NCI-H128 (cell line): ENCODE data around the gene DCTN3.

Source experiments
- DNase-seq: peaks from one replicate; lab custom pipeline; 2025; ENCODE audit not compliant: unreplicated experiment; lab: John Stamatoyannopoulos, UW

Gene DCTN3

DNA sequence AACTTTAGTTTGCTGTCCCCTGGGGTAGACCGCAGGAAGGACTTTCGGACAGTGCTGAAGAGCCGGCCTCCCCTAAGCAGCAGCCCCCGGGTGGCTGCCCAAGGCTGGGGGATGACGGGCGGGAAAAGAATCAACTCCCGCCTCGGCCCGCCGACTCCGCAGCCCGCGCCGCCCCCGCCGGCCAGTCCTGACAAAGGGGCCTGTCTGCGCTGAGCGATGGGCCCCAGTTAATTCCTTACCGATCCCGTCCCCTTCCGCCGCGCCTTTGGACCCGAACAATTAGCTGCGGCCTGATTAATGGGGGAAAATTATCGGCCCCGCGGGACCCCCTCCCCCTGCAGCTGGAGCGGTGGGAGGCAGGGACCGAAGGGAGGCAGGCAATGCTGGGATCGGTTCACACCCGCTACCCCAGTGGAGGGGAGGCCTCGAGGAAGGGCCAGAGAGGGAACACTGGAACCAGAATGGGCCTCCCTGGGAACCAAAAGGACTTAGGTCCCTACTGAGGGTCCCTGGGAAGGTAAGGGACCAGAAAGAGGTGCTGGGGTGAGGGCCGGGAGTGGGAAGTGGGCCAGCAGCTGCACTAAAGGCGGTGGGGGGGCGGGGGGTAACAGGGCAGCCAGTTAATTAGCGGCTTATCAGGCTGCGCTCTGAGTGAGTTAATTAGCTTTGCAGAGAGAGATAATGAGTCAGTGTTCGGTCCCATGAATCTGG, 4.3 kb upstream of the DCTN3 start:
- DNase-seq, result no peak

DNA sequence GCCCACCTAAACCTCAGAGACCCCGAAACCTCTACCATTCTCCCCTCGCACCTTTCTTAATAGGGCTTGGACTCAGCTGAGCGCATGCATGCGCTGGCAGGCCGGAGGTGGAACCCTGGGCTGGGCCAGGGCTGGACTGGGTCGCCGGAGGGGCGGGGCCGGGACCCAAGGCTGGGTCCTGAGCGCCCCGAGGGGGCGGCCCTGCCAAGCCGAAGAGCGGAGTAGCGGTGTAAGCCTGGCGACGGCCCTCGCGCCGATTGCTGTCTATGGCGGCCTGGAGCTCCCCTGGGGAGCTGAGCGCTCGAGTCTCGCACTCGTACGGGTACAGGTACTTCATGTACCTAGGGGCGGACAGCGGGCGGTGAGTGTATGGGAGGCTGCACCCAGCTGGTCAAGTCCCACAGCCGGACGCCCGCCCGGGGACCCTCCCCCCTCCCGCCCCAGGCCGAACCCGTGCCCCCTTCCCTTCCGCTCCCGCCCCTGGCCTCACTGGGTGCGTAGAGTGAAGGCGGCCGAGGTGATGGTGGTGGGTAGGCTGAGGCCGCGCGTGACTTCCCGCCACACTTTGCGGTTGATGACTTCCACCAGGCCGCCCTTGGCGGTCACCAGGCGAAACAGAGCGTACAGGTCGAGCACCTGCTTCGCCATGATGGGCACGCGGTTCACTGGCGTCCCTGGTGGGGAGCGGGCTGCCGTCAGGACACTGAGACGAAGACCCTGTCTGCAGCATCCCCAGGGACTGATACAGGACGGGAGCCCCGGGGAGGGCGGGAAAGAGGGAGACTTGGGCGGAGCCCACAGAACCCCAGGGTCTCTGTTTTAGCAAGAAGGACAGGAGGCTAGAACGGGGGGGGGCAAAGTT, 3.3 kb upstream of the DCTN3 start:
- DNase-seq, result no peak

DNA sequence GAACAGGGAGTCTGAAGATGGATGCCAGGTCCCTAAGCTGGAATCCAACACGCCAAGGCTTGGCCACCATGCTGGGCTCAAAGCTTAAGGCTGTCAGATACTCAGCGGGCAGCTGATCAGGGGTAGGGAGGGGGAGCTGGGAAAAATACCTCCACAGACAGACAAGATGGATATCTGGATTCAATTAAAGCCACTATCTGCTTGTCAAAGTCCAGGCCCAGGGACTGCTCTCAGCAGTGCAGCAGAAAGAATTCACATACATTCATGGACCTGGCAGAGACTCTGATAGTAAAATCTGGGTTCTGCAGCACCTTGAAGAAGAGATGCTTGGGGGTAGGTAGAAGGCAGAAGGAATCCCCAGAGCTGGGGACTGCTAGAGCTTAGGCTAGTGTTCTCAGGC, 5.2 kb downstream of the DCTN3 start:
- no peak for DNase-seq

DNA sequence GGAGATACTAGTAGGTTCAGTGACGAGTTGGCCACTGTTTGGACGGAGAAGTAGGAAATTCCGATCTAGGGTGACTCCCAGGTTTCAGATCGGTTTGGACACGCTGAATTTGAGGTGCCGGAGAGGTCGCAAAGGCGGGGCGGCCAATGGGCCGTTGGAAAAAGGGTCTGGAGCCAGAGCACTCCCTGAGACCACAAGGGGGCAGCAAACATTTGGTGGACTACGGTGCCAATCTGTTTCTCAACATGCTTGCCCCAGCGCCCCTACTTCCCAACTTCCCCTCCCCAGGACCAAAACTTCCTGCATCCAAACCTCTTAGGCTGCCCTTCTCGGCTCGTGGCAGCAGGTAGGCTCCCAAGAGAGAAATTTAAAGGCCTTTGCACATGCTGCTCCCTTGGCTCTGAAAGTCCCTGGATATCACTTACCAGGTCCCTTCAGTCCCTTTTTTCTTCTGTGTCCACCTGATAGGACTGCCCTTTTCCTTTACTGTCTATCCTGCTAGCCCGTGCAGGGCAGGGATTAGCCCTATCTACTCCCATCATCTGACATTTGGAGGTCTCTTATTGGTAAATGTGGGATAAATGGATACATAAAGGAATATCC, 7.4 kb downstream of the DCTN3 start:
- peak; percentile 79 for DNase-seq

DNA sequence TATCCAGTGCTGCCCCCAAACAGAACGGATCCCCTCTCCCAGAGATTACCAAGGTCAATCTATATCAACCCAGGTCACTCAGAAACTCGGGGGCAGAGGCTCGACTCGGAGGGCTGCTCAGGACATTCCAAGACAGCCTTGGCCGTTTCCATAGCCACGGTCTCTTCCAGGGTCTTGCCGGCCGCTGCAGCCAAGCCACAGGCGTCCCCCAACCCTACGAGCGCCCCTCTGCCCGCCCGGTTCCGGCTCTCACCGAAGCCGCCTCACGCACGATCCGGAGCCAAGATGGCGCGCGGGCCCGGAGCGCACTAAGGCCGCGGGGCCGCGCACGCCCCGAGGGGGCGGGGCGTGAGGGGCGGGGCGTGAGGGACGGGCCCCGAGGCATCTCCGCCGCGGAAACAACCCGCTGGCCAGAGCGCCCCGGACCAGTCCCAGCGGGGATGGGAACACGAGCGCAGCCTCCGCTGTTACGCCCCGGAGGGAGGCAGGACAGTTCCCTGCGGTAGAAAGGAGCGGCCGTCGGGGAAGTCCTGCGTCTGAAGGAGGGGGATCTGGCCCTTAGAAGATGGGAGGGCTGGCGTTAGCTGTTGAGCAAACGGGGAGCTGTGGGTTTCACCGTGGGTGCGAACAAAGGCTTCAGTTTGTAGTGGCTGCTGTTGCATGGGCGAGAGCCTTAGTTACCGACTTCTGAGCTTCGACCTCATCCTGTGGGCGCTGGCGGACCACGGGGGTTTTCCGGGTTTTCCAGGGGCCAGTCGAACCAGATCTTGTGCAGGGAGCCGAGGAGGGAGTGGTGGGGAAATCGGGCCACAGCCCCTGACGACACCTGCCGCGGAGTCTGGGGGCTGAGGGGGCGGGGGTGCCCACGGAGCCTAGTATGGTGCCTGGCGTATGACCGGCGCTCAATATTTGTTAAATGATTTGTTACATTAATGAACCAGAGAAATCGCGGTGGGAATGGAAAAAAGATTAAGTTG, 8.2 kb downstream of the DCTN3 start, which contains the start of gene RPP25L:
Gene RPP25L (minus strand): TSS at position 287 of the 977 bp plus-strand sequence. CDS start 801 bp downstream, outside the sequence.
- peak; percentile 71 for DNase-seq

DNA sequence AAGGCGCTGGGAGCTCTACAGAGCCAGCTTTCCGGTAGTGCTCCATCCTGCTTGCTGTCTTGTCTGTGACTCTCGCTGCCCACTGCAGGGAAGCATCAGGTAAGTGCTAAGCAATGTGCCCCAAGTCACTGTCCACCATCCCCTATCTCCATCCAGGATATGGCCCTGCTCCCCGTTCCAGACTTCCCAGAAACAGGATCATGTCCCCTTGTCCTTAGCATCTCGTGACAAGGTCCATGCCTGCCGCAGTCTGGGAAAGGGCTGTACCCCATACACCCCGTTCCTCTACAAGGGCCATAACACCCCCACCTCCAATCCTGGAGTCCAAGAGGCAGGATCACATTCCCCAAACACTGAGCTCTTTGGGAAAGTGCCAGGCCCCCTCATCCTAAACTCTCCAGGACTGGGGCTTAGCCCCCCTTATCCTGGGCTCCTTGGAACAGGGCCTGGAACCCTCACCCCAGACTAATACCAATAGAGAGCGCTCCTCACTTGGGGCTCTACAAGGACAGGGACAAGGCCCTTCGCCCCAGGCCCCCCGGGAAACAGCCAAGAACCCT, 9.0 kb downstream of the DCTN3 start:
- no peak for DNase-seq

DNA sequence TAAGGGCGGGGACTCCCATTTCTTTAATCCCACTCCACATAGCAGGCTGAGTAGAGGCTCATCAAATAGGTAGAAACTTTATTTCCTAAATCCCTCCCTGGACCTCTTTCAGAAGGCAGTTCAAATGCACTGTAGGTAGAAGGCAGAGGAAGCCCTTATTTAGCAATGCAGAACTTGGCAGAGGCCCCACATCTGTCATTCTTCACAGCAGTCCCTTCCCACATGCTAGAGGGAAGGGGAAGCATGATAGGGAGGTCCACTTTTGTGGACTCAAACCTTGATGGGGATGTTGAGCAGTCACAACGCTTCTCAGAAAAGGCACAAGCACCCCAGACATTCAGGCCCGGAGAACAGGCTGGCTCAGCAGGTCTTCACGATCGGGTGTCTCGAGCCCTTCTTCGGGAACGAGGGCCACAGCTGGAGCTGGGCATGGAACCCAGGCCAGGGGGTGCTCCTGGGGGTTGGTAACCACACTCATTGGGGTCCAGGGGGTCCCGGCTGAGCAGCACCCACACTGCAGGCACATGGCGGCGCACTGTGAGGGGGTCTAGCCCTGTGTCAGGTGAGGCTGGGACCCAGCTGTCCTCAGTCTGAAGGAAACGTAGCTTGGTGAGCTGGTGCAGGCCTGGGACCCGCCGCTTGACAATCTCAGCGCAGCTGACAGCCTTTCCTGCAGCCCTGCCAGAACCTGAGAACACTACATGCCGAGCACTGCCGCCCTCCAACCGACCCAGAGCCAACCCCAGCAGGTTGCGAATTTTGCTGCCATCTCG, 9.7 kb downstream of the DCTN3 start:
- DNase-seq, result no peak

DNA sequence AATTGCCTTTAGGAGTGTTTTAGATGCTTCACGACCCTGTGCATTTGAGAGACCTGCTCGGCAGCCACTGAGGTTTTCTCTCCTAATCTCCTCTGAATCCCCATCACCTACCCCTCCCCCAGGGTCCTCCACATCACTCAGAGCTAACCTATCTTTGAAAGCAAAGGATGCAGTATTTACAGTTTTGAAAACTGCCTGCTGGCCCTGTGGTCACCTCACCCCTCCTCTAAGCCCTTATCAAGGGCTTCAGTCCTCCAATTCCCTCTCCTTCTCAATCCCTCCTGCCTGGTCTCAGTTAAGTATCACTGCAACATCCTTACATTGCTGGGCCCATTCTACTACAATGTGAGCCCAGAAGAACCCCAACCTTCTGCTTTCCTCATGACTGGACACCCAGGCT, 13.0 kb downstream of the DCTN3 start:
- DNase-seq, result no peak

DNA sequence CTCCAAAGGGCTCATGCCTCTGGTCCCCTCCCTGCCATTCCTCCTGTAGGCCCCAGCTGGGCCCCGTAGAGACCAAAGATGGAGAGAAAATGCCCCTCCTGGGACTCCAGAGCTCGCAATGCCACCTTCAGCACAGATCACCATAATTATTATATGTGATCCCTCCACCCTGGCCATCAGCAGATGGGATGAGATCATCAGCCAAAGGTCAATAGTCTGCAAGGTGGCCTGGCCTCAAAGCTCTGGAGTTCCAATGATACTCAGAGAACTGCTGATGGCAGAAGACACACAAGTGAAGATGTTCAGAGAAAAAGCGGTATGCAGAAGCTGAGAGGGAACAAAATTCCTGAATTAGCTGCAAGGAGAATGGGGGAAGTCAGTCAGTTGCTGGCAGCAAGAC, 13.4 kb downstream of the DCTN3 start:
- DNase-seq, result no peak

DNA sequence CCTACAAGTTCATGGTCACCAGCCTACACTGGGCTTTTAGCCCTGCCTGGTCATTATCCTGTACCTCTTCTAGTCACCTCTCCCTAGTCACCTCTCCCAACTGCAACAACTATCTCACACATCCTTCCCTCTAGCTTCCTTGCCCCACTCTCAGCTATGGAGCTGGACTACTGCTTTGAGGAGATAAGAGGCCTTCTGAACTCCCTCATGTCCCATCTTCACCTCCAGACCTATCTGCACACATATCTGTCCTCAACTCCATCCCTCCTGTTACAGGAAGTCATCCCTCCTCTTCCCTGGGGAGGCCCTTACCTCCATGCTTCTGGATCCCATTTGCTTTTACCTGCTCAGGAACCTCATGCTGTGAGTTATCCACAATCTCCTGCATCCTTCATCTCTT, 14.1 kb downstream of the DCTN3 start:
- no peak for DNase-seq

DNA sequence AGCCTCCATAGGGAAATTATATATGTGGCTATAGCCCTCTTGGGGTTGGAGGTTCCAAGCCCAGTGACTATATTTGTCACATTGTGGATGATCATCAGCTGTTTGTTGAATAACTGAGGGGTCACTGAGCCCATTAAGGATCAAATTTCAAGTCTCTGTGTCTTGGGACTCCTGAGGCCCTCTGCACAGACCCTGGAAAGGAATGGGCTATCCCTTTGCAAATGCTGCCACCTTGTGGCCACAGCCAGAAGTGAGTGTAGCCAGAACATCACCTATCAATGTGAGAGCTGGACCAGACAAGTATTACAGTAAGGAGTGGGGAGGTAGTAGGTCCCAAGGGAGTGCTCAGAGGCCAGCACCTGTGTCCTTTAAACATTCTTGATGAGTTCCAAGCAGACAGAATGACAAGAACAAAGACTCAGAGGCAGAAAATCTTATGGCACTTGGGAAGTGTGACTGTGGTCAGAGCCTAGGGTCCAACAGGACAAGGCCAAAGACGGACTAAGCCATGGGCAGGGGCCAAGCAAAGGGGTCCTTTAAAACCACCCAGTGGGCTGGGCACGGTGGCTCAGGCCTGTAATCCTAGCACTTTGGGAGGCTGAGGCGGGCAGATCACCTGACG, 16.6 kb downstream of the DCTN3 start:
- DNase-seq, result peak; percentile 76

DNA sequence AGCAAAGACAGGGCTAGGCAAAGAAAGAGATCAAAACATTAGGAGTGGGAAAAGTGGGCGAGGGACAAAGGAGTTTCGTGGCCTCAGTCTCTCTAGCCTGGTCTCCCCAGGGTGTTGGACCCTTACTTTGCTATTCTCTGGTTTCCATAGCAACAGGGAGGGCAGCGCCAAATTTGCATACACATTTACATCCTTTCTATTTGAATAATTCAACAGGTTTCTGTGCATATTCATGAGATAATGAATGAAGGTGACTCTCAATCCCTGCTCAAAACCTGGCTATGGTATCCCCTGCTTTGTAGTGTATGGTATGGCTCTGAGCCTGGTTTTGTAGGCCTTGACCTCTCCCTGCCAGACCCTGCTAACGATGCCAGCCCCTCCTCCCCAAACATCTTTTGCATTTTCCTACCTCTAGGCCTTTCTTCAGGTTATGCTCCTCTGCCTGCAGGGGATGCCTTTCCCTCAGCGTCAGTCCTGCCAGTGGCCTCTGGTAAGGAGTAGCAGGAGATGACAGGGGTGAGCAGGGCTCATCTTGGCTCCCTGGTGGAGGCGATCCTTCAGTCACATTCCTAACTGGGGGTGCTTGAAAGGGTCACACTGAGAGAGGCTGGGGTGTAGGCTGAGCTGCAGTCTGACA, 18.2 kb downstream of the DCTN3 start:
- no peak for DNase-seq

DNA sequence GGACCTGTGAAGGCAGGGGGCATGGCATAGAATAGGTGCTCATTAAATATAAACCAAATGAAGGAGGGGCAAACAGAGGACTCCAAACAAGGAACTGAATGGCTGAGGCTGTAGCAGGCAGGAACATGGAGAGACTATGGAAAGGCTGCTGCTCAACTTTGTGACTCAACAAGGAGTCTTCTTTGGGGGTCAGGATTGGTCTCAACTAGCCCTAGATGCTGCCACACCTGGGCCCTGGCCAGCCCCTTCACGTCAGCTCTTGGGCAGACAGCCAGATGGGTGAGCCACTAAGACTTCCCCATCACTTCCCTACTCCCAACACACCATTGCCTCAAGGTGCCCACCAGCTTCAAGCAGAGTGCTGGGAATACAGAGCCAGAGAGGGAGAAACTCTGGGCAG, 19.4 kb downstream of the DCTN3 start:
- no peak for DNase-seq

DNA sequence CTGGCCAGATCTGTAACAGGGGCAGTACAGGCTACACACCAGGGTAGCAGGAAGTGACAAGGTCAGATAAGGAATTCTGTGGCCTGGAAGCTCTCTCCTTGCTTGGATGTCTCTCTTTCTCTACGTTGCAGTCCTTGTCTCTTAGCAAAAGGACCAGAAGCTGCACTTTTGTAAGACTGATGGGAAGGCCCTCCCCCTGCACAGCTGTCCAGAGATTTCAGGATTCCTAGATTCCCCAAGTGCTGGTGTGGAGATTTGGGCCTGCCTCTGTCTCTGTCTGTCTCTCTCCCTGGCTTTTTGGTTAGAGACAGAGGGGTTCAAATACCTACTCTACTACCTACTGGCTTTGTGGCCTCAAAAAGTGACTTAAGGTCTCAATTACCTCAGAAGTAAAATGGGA, 20.7 kb downstream of the DCTN3 start:
- DNase-seq, result no peak

DNA sequence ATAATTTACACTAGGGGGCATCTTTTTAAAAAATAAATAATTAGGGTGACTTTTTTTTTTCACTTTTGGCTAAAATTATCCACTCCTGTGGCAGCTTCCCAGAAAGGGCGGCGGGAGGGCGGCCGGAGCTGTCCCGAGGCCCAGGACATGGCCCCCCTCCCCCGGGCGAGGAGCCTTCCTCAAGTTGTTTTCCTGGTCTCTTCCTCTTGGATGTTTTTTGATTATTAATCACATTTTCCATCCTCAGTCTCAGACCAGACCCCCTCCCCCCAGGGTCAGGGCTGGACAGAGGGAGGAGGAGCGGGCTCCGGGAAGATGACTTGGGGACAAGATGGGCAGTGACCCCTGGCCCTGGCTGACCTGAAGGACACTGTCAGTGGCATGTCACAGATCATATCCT, 26.1 kb downstream of the DCTN3 start:
- no peak for DNase-seq

DNA sequence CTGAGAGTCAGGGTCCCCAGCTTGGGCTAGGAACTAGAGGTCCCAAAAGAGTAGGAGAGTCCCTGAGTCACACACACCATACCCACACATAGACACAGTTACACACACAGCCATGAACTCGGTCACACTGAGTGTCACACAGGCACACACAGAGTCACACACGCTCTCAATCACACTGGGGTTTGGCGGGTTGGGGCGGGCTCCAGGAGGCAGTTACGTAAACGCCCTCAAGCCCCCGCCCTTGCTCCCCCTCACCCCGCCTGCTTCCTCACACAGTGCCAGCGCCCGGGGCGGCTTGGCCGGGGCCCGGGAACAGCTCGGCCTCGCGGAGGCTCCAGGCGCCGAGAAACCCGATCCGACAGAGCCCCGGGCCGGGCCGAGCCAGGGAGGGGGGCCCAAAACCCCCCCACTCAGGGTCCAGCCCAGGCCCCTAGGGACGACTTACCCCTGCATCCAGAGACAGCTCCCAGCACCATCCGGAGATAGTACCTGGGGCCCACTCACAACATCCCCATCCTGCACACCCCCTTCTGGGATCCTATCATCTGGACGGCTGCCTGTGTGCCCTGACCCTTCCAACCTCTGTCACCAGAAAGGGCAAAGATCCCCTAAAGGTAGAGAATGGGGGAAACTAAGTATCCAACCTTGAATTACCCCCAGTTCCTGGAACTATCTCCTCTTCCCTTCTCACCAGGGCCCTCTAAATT, 27.2 kb downstream of the DCTN3 start:
- DNase-seq, result no peak

DNA sequence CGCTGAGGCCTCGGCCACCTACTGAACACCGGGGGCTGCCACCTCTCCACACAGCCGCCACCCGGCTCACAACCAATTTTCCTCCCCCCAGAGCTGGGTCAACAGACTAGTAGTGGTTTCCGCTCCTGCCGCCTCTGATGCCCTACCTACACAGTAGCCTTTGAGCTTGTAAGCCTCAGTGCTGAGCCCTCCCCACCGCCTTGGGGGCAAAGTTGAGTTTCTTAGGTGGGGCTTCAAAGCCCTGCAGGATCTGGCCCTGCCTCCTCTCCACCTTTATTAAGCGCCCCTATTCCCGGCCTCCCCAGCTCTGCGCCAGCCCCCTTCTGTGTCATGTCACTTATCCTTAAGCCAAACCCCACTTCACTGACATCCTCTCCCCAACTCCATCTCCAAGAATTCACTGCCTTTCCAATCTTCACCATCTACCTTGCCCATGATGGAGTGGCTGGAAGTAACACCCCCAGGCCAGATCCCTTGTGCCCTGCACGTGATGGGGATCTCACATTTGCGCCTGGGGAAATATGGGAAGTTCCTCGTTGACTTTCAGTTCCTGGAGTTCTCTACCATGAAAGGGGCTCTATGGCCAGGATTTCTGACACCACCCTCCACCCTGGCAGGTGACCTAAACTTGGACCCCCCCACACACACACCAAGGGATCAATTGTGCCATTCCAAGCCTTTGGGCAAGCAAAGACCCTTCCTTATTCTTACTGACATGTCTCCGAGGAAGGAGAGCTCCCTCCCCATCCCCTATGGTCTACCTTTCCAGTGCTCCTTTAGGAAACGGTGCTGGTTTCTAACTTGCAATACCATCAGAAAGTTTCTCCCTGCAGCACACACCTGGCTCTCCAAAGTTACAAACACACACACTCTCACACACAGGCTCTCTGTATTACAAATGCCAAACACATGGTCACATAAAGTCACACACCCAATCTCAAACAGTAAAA, 28.1 kb downstream of the DCTN3 start:
- DNase-seq, result no peak
